BE2C (cell line): Measurements from ENCODE around the gene ICAM2.

ENCODE experiments used
- DNase-seq: peaks from one replicate; pipeline ENCODE4 v3.0.0-alpha.2; 2020
- H3K27me3 ChIP-seq: fragments of 250-450 bp; sonication (Bioruptor Pico); 2 replicates; pipeline ENCODE4 v1.5.1; 2020; ENCODE audit warnings: mild to moderate bottlenecking
- H3K36me3 ChIP-seq: fragments of 250-450 bp; sonication (Bioruptor Pico); 2 replicates; pipeline ENCODE4 v1.5.1; 2020; ENCODE audit warnings: mild to moderate bottlenecking
- H3K4me1 ChIP-seq: fragments of 250-450 bp; sonication (Bioruptor Pico); 2 replicates; pipeline ENCODE4 v1.5.1; 2020
- H3K4me3 ChIP-seq: 2 replicates; pipeline ENCODE4 v1.5.1; 2011; ENCODE audit warnings: low read depth, low read length
- H3K9me3 ChIP-seq: fragments of 250-450 bp; sonication (Bioruptor Pico); 2 replicates; pipeline ENCODE4 v1.5.1; 2020
- TF ChIP-seq, protein P1 (sequence below): IDR thresholded peaks from 2 replicates; pipeline ENCODE4 v1.5.1; 2012; ENCODE audit warnings: mild to moderate bottlenecking, low read depth, low read length

ICAM2 gene

DNA sequence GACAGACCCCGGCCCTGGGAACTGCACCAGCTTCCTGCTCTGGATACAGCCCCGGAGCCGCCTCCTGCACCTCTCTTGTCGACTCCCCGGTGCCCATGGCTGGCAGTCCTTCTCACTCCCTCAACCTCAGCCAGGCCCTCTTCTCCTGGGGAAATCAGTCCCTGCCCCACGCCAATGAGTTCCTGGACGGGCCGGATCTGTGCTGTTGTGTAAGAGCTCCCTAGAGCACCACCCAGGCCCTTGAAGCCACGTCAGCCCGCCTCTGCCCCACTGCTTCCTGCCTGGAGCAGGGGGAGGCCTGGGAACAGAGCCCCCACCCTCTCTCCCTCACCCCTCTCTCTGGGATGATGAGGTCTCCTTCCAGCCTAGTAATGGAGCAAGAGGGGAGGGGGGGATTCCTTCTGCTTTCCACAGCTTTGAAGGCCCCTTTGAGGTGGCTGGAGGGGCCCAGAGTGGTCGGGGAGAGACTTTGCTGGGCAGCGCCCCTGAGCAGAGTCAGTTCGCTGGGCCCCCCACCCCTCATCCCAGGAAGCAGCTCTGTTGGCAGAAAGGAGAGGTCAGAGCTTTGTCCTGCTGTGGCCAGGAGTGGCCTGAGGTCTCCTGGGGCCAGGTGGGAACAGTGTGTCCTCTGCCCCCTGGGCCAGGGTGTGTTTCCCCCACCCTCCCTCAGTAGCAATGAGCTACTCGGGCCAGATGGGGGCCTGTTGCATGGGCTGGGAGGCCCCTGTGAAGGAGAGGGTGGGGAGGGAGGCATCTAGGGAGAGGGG is 18.5 kb downstream of the ICAM2 start:
- H3K4me1 ChIP-seq = peaks cover 6% of the 10 kb centered on the region
- no peak for DNase-seq
- no peaks in the 10 kb centered on the region for H3K9me3 ChIP-seq
- no peak overlapping the region for H3K4me3 ChIP-seq
- H3K27me3 ChIP-seq = no peaks in the 10 kb centered on the region
- H3K36me3 ChIP-seq = peaks cover 12% of the 10 kb centered on the region
- TF ChIP-seq, protein P1, sequence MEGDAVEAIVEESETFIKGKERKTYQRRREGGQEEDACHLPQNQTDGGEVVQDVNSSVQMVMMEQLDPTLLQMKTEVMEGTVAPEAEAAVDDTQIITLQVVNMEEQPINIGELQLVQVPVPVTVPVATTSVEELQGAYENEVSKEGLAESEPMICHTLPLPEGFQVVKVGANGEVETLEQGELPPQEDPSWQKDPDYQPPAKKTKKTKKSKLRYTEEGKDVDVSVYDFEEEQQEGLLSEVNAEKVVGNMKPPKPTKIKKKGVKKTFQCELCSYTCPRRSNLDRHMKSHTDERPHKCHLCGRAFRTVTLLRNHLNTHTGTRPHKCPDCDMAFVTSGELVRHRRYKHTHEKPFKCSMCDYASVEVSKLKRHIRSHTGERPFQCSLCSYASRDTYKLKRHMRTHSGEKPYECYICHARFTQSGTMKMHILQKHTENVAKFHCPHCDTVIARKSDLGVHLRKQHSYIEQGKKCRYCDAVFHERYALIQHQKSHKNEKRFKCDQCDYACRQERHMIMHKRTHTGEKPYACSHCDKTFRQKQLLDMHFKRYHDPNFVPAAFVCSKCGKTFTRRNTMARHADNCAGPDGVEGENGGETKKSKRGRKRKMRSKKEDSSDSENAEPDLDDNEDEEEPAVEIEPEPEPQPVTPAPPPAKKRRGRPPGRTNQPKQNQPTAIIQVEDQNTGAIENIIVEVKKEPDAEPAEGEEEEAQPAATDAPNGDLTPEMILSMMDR = no peak

DNA sequence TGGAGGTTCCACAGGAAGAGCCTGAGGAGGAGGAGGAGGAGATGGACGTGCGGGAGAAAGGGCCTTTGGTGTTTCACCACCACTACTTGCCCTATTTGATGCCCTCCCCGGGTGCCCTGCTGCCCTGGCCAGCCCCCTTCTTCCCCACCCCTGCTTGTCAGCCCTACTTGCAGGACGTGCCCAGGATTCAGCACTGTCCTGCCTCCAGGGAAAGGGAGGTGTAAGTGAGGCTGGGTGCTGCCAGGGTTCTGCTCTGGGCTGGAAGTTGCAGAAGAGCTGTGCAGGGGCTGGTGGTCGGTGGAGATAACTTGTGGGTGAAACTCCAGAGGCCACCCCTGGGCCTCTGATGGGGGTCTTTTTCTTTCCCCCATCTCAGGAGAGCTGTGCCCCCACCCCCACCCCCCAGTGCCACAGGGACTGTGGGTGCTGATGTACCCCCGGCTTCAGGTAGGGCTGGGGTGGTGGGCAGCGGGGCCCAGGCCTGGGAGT is 19.3 kb downstream of the ICAM2 start:
- TF ChIP-seq, protein P1 = no peak
- Histone ChIP-seq H3K4me3 (no peak overlapping the region), H3K9me3 (no peaks in the 10 kb centered on the region), H3K4me1 (peaks cover 6% of the 10 kb centered on the region), H3K36me3 (peaks cover 12% of the 10 kb centered on the region), H3K27me3 (no peaks in the 10 kb centered on the region)
- DNase-seq = no peak

GRCh38 chr17:63999680-64000531 is 20.5 kb downstream of the ICAM2 start:
- Histone ChIP-seq H3K27me3 (no peaks in the 10 kb centered on the region), H3K9me3 (no peaks in the 10 kb centered on the region), H3K4me3 (no peak overlapping the region), H3K4me1 (no peaks in the 10 kb centered on the region; the same call in 1 of the 2 replicates), H3K36me3 (peaks cover 7% of the 10 kb centered on the region)
- TF ChIP-seq, protein P1 = no peak
- DNase-seq = no peak

DNA sequence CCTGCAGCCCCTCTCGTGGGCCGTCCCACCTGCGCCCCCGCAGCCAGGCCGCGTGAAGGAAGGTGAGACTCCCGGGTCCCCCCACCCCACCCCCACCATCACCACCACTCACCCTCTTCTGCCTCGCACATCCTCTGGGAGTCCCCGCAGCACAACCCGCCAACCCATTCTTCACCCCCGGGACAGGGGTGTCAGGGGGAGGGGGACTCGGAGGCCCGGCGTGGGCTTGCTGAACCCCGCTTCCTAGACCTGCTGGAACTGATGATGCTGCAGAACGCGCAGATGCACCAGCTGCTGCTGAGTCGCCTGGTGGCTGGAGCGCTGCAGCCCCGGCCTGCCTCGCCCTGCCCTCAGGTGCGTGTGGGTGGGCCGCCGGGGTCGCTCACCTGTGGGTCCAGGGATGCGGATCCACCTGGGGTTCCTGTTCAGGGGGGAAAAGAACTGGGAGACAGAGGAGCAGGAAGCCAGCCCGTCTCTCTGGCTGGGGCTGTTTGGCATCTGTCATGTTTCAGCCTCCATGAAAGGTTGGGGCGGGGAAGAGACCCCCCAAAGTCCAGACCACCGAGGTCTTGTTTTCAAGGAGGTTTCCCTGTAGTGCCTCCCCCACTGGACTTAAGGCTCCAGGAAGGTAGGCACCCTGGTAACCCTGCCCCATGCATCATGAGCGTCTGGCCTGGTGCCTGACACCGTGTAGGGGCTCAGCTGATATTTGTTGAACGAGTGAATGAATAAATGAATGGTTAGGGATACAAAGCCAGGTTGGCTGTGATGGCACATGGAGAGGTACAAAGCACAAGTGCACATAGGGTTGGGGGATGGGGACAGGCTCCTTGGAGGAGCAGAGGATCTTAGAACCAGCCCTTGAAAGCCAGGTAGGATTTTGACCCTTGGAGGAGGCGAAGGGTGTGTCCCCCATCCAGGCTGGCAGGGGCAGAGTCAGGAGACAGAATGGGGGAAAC is 21.4 kb downstream of the ICAM2 start:
- H3K9me3 ChIP-seq = no peaks in the 10 kb centered on the region
- peaks cover 5% of the 10 kb centered on the region; the same call in 1 of the 2 replicates for H3K36me3 ChIP-seq
- TF ChIP-seq, protein P1 = no peak
- H3K27me3 ChIP-seq = no peaks in the 10 kb centered on the region
- no peaks in the 10 kb centered on the region for H3K4me1 ChIP-seq
- peak overlapping the region; percentile 75 for H3K4me3 ChIP-seq
- DNase-seq = no peak

DNA sequence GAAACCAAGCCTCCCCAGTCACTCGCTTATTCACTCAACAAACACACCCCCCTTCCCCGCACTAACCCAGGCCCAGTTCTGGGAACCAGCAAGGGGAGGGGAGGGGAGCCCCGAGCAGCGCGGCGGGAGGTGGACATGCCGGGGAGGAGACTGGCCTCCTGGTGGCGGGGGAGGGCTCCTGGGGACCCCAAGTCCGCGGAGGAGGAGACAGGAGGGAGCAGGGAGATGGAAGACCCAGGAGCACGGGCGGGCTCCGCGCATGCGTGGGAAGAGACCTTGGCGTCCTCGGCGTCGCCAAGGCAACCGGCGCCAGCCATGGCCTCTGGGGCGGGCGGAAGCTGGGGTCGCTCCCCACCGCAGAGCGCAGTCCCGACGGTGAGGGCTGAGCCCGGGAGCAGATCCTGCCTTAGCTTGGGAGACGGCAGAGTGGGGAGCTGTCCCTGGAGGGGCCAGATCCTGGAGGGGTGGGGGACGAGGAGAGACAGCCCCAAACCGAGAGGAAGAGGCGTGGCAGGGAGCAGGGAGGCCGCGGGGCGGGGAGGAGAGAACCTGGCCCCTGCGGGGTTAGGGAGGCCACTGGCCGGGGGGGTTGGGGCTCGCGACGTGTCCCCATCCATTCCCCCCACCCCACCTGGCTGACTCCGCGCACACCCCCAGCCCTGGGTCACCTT is 22.2 kb downstream of the ICAM2 start, which contains the start of gene PRR29:
Gene PRR29, plus strand, starts transcription at position 302 of the 671 bp plus-strand sequence. Its CDS starts 14 bp downstream, at position 316.
- Histone ChIP-seq H3K4me1 (no peaks in the 10 kb centered on the region), H3K9me3 (no peaks in the 10 kb centered on the region), H3K36me3 (peaks cover 2% of the 10 kb centered on the region; the same call in 1 of the 2 replicates), H3K27me3 (peaks cover 2% of the 10 kb centered on the region; the same call in 1 of the 2 replicates), H3K4me3 (peak within 1 kb of the TSS; percentile 75)
- TF ChIP-seq, protein P1 = no peak
- DNase-seq = peak; percentile 89
